HG03280 (cell line): Measurements from ENCODE around the gene MEAF6.

Experiments
- ATAC-seq: cut with Tn5 transposase; IDR thresholded peaks from one replicate; pipeline ENCODE4 v1.9.1; 2021; ENCODE audit warnings: mild to moderate bottlenecking, moderate library complexity; ENCODE audit not compliant: unreplicated experiment

The MEAF6 gene

DNA sequence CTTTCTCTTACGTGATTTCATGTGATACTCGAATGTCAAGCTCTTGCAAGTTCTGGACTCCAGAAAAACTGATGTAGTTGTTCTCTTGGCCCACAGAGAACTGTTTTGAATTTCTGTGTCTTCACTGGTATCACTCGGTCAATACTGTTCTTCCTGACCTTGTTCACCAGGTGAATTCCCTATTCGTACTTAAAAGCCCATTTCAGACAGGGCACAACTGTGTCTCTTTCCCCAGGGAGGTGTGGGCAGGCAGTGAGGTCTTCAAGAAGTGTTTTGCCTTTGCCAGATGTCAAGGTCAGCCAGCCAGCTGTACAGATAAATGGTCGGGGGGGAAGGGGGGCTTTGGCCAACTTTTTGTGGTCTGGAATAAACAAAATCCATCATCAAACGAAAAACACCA, 67.7 kb downstream of the MEAF6 start:
- ATAC-seq, result no peak

DNA sequence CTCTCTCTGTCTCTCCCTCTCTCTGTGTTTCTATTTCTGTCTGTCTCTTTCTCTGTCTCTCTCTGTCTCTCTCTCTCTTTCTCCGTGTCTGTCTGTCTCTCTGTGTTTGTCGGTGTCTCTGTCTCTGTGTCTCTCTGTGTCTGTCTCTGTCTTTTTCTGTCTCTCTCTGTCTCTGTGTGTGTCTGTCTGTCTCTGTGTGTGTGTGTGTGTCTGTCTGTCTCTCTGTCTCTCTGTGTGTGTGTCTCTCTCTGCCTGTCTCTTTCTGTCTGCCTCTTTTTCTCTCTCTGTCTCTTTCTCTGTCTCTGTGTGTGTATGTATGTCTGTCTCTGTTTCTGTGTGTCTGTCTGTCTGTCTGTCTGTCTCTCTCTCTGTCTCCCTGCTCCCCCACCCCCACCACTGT, 71.9 kb downstream of the MEAF6 start:
- no peak for ATAC-seq
